Measurements from ENCODE around the gene UBL5. TPM values are rescaled to one million over a fixed set of nuclear protein-coding genes. Genes with fewer than 3 reads are reported as not detected.
A peak's percentile ranks its signal among the peaks of the same experiment; 100 is the strongest.
"Not testable (repeated sequence)": the region's sequence is repeated elsewhere in the genome, so short reads cannot be mapped to it uniquely, and the experiment has no call there.

The UBL5 gene
- total RNA-seq, 2 donors from 2014 or later: 316 to 384 TPM

- TF ChIP-seq, protein P1, sequence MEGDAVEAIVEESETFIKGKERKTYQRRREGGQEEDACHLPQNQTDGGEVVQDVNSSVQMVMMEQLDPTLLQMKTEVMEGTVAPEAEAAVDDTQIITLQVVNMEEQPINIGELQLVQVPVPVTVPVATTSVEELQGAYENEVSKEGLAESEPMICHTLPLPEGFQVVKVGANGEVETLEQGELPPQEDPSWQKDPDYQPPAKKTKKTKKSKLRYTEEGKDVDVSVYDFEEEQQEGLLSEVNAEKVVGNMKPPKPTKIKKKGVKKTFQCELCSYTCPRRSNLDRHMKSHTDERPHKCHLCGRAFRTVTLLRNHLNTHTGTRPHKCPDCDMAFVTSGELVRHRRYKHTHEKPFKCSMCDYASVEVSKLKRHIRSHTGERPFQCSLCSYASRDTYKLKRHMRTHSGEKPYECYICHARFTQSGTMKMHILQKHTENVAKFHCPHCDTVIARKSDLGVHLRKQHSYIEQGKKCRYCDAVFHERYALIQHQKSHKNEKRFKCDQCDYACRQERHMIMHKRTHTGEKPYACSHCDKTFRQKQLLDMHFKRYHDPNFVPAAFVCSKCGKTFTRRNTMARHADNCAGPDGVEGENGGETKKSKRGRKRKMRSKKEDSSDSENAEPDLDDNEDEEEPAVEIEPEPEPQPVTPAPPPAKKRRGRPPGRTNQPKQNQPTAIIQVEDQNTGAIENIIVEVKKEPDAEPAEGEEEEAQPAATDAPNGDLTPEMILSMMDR (IDR thresholded peaks at IDR 0.05): no peak
- Histone ChIP-seq H3K9ac (ENCODE audit: low read depth in 2 of 2, low read length in 2 of 2) (peak overlapping the region in 1 of 2 donors; percentile 51), H3K9me3 (no peaks in the 10 kb centered on the region), H3K27ac (peak overlapping the region; percentile 97), H3K4me3 (peak overlapping the region; percentile 53), H3K27me3 (no peaks in the 10 kb centered on the region), H3K4me1 (peaks cover 3% of the 10 kb centered on the region), H3K36me3 (no peaks in the 10 kb centered on the region)
- no peak for DNase-seq
- intact Hi-C loops (cut with DNase I): no loop called here
Measured at GRCh38 chr19:9786819-9787218, 40.9 kb upstream of the UBL5 start.

GRCh38 chr19:9788604-9789003 lies 39.1 kb upstream of the UBL5 start:
- H3K27me3 ChIP-seq; H3K36me3 ChIP-seq; H3K9me3 ChIP-seq; intact Hi-C loops (cut with DNase I); H3K27ac ChIP-seq; DNase-seq; H3K4me1 ChIP-seq; H3K9ac ChIP-seq (ENCODE audit: low read depth in 2 of 2, low read length in 2 of 2); H3K4me3 ChIP-seq: not testable (repeated sequence)

DNA sequence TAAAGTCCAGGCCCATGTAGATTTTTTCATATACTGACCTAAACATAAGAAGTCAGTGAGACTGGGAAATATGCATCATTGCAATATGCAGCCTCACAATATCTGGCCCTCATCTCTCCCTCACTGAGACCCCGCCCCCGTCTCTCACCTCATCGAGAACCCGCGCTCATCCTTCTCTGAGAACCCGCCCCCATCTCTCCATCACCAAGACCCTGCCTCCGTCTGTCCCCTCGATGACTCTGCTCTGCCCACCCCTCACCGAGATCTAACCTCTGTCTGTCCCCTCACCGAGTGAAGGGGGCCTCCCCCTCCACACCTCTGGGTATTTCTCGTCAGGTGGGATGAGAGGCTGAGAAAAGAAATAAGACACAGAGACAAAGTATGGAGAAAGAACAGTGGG lies 38.7 kb upstream of the UBL5 start:
- H3K36me3 ChIP-seq: no peaks in the 10 kb centered on the region
- H3K27ac ChIP-seq: no peak overlapping the region
- H3K4me3 ChIP-seq: no peak overlapping the region
- DNase-seq: no peak
- H3K9ac ChIP-seq (ENCODE audit: low read depth in 2 of 2, low read length in 2 of 2): no peak overlapping the region
- TF ChIP-seq, protein P1 (IDR thresholded peaks at IDR 0.05): no peak
- no peaks in the 10 kb centered on the region for H3K9me3 ChIP-seq
- H3K4me1 ChIP-seq: peaks cover 3% of the 10 kb centered on the region
- H3K27me3 ChIP-seq: no peaks in the 10 kb centered on the region
- intact Hi-C loops (cut with DNase I): no loop called here

GRCh38 chr19:9789579-9789978 lies 38.1 kb upstream of the UBL5 start:
- H3K27me3 ChIP-seq; H3K9me3 ChIP-seq; H3K27ac ChIP-seq; H3K4me3 ChIP-seq; intact Hi-C loops (cut with DNase I); H3K4me1 ChIP-seq; H3K36me3 ChIP-seq; H3K9ac ChIP-seq (ENCODE audit: low read depth in 2 of 2, low read length in 2 of 2); DNase-seq: not testable (repeated sequence)

GRCh38 chr19:9791073-9791367 lies 36.7 kb upstream of the UBL5 start:
- DNase-seq; H3K9ac ChIP-seq (ENCODE audit: low read depth in 2 of 2, low read length in 2 of 2); H3K36me3 ChIP-seq; H3K9me3 ChIP-seq; H3K27me3 ChIP-seq; H3K4me1 ChIP-seq: not testable (repeated sequence)
- intact Hi-C loops (cut with DNase I): loop anchor here (2.0 to 10.0 kb wide), 2 partner anchors 168 to 656 kb away; no protein-coding TSS in a partner anchor
- H3K4me3 ChIP-seq: peak overlapping the region; percentile 27
- H3K27ac ChIP-seq: peak overlapping the region; percentile 41

DNA sequence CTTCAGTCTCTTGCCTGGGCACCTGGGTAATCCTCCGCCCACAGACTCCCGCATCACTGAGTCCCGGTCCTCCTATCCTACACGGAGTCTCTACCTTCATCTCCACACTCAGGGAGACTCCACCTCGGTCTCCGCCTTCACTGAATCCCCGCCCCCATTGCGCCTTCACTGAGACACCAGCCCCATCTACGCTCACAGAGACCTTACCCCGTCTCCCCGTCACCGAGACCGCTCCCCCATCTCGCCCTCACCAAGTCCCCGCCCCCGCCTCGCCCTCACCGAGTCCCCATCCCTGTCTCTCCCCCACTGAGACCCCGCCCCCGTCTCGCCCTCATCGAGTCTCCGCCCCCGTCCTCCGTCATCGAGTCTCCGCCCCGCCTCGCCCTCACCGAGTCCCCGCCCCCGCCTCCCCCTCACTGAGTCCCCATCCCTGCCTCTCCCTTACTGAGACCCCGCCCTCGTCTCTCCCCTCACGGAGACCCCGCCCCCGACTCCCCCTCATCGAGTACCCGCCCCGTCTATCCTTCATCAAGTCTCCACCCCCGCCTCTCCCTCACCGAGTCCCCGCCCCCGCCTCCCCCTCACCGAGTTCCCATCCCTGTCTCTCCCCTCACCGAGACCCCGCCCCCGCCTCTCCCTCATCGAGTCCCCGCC lies 36.0 kb upstream of the UBL5 start:
- Histone ChIP-seq H3K36me3 (no peaks in the 10 kb centered on the region), H3K27me3 (no peaks in the 10 kb centered on the region), H3K27ac (peak overlapping the region; percentile 61), H3K9me3 (no peaks in the 10 kb centered on the region), H3K9ac (ENCODE audit: low read depth in 2 of 2, low read length in 2 of 2) (peak overlapping the region; percentile 36 to 38), H3K4me3 (peak overlapping the region; percentile 53), H3K4me1 (no peaks in the 10 kb centered on the region)
- DNase-seq: peak; percentile 99
- intact Hi-C loops (cut with DNase I): loop anchor here (2.0 to 10.0 kb wide), 2 partner anchors 169 to 657 kb away; no protein-coding TSS in a partner anchor
- TF ChIP-seq, protein P1 (IDR thresholded peaks at IDR 0.05): no peak

DNA sequence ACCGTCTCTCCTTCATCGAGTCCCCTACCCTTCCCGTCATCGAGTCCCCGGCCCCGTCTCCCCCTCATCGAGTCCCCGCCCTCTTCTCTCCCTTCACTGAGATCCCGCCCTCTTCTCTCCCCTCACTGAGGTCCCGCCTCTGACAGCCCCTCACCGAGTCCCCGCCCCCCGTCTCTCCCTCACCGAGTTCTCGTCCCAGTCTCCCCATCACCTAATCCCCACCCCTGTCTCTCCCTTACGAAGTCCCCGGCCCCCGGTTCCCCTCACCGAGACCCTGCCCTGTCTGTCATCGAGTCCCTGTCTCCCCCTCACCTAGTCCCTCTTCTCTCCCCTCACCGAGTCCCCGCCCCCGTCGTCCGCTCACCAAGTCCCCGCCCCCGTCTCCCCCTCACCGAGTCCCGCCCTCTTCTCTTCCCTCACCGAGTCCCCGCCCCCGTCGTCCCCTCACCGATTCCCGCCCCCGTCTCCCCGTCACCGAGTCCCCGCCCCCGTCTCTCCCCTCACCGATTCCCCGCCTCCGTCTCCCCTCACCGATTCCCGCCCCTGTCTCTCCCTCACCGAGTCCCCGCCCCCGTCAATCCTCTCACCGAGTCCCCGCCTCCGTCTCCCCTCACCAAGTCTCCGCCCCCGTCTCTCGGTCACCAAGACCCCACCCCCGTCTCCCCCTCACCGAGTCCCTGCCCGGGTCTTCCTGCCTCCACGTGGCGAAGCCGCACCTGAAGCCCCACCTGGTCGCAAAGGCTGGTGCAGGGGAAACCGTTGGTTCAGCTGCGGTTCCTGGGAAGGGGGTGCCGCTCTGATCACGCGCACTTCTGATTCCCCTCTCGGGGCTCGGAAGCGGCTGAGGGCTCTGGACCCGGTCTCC lies 35.3 kb upstream of the UBL5 start:
- peak overlapping the region; percentile 53 for H3K4me3 ChIP-seq
- H3K9ac ChIP-seq (ENCODE audit: low read depth in 2 of 2, low read length in 2 of 2): peak overlapping the region; percentile 77 to 78
- H3K27ac ChIP-seq: peak overlapping the region; percentile 82
- no peaks in the 10 kb centered on the region for H3K36me3 ChIP-seq
- TF ChIP-seq, protein P1 (IDR thresholded peaks at IDR 0.05): no peak
- intact Hi-C loops (cut with DNase I): loop anchor here (10.0 kb wide), 1 partner anchor 658 kb away; no protein-coding TSS in a partner anchor
- H3K4me1 ChIP-seq: no peaks in the 10 kb centered on the region
- H3K27me3 ChIP-seq: no peaks in the 10 kb centered on the region
- H3K9me3 ChIP-seq: no peaks in the 10 kb centered on the region
- DNase-seq: peak; percentile 97

Data from colonic mucosa (tissue), 4 donors.